Measurements from ENCODE around the gene WDR17. TPM values are rescaled to one million over a fixed set of nuclear protein-coding genes. Genes with fewer than 3 reads are reported as not detected.

Gene WDR17
- total and polyA plus RNA-seq, 2 of the 8 experiments (the other 6 are each of a cell fraction or from before 2014, with no cell fraction given), result 1.4 to 3.3 TPM

DNA sequence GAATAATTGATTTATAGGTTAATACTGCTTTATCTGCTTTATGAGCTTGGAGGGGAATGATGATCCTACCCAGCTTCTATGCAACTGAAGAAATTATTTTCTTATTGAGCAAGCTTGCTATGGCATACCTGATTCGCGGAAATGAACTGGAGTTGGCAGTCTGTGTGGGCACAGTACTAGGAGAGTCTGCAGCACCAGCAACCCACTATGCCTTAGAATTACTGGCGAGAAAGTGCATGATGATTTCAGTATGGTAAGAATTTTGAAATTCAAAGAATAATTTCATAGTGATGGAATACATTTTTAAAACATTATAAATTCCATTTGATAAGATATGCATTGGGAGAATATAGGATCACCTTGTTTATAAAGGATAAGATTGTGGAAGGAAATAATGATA is 97.4 kb downstream of the WDR17 start (continued):
- TF ChIP-seq EGR1 (IDR thresholded peaks at IDR 0.05; ENCODE audit: borderline replicate concordance, low read depth, low read length) (no peak), POLR2A (IDR thresholded peaks at IDR 0.05; ENCODE audit: control extremely low read depth in 1 of 2, low read depth in 2 of 2, low read length in 2 of 2) (no peak), RXRA (IDR thresholded peaks at IDR 0.05; ENCODE audit: insufficient read depth, low read depth, low read length) (no peak), EP300 (IDR thresholded peaks at IDR 0.05; ENCODE audit: borderline replicate concordance in 1 of 2, low read depth in 2 of 2, low read length in 2 of 2) (no peak), RBBP5 (IDR thresholded peaks at IDR 0.05; ENCODE audit: borderline replicate concordance, low read depth, low read length) (no peak), GTF2F1 (IDR thresholded peaks at IDR 0.05; ENCODE audit: borderline replicate concordance, low read depth, low read length) (no peak), CHD1 (IDR thresholded peaks at IDR 0.05; ENCODE audit: low read depth, low read length) (no peak), SRF (IDR thresholded peaks at IDR 0.05; ENCODE audit: low read depth, low read length) (no peak)
